ENCODE data around the gene ATP5F1E.

- peak; percentile 11 to 30 (median 18) for TF ChIP-seq POLR2AphosphoS5 (IDR thresholded peaks at IDR 0.05)
- no peak for TF ChIP-seq CTCF (IDR thresholded peaks at IDR 0.05)
Observed at GRCh38 chr20:59063358-59064213, 31.5 kb upstream of the ATP5F1E start.

Measured in transverse colon (tissue), 4 donors.